Measurements from ENCODE around the gene LCTL. TPM values are rescaled to one million over a fixed set of nuclear protein-coding genes. Genes with fewer than 3 reads are reported as not detected.

LCTL gene
- total RNA-seq, 2 donors from 2014 or later: not detected

- H3K27ac ChIP-seq: no peak overlapping the region
- H3K4me1 ChIP-seq: no peaks in the 10 kb centered on the region
- TF ChIP-seq, protein P1, sequence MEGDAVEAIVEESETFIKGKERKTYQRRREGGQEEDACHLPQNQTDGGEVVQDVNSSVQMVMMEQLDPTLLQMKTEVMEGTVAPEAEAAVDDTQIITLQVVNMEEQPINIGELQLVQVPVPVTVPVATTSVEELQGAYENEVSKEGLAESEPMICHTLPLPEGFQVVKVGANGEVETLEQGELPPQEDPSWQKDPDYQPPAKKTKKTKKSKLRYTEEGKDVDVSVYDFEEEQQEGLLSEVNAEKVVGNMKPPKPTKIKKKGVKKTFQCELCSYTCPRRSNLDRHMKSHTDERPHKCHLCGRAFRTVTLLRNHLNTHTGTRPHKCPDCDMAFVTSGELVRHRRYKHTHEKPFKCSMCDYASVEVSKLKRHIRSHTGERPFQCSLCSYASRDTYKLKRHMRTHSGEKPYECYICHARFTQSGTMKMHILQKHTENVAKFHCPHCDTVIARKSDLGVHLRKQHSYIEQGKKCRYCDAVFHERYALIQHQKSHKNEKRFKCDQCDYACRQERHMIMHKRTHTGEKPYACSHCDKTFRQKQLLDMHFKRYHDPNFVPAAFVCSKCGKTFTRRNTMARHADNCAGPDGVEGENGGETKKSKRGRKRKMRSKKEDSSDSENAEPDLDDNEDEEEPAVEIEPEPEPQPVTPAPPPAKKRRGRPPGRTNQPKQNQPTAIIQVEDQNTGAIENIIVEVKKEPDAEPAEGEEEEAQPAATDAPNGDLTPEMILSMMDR (IDR thresholded peaks at IDR 0.05): no peak
- DNase-seq (ENCODE audit: low spot score): no peak
- H3K4me3 ChIP-seq: no peak overlapping the region
- H3K27me3 ChIP-seq: no peaks in the 10 kb centered on the region
- H3K36me3 ChIP-seq: no peaks in the 10 kb centered on the region
- H3K9me3 ChIP-seq: no peaks in the 10 kb centered on the region
Observed at GRCh38 chr15:66609876-66610275, 44.1 kb upstream of the LCTL start.

DNA sequence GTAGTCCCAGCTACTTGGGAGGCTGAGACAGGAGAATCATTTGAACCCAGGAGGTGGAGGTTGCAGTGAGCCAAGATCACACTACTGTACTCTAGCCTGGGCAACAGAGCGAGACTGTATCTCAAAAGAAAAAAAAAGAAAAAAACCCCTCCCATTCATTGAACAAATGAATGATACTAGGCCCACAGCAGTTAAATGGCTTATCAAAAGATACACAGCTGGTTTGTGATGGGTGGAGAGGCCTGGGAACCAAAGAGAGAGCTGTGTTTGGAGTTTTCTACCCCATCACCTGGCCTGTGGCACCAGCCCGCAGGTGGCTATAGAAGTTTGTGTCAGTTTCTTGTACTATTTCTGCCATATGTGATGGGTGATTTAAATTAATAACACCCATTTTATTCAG, 43.1 kb upstream of the LCTL start:
- DNase-seq (ENCODE audit: low spot score): no peak
- H3K4me3 ChIP-seq: no peak overlapping the region
- H3K9me3 ChIP-seq: no peaks in the 10 kb centered on the region
- TF ChIP-seq, protein P1 (IDR thresholded peaks at IDR 0.05): no peak
- no peak overlapping the region for H3K27ac ChIP-seq
- H3K4me1 ChIP-seq: no peaks in the 10 kb centered on the region
- H3K27me3 ChIP-seq: no peaks in the 10 kb centered on the region
- no peaks in the 10 kb centered on the region for H3K36me3 ChIP-seq

DNA sequence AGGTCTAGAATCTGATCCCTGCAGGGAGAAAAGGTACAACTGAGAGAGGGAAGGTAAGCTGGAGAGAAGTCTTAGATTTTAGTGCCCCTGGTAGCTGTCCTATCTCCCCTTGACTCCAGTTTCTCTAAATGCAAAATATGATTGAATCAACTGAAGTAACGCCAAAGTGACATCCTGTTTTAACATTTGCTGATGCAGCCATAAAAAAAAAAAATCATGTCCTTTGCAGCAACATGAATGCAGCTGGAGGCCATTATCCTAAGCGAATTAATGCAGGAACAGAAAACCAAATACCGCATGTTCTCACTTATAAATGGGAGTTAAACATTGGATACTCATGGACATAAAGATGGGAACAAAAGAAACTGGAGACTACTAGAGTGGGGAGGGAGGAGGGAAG, 42.4 kb upstream of the LCTL start:
- H3K36me3 ChIP-seq: no peaks in the 10 kb centered on the region
- no peaks in the 10 kb centered on the region for H3K27me3 ChIP-seq
- no peak for DNase-seq (ENCODE audit: low spot score)
- TF ChIP-seq, protein P1 (IDR thresholded peaks at IDR 0.05): no peak
- H3K4me1 ChIP-seq: peaks cover 0 to 3% of the 10 kb centered on the region in 2 donors
- no peaks in the 10 kb centered on the region for H3K9me3 ChIP-seq
- no peak overlapping the region for H3K27ac ChIP-seq
- no peak overlapping the region for H3K4me3 ChIP-seq

DNA sequence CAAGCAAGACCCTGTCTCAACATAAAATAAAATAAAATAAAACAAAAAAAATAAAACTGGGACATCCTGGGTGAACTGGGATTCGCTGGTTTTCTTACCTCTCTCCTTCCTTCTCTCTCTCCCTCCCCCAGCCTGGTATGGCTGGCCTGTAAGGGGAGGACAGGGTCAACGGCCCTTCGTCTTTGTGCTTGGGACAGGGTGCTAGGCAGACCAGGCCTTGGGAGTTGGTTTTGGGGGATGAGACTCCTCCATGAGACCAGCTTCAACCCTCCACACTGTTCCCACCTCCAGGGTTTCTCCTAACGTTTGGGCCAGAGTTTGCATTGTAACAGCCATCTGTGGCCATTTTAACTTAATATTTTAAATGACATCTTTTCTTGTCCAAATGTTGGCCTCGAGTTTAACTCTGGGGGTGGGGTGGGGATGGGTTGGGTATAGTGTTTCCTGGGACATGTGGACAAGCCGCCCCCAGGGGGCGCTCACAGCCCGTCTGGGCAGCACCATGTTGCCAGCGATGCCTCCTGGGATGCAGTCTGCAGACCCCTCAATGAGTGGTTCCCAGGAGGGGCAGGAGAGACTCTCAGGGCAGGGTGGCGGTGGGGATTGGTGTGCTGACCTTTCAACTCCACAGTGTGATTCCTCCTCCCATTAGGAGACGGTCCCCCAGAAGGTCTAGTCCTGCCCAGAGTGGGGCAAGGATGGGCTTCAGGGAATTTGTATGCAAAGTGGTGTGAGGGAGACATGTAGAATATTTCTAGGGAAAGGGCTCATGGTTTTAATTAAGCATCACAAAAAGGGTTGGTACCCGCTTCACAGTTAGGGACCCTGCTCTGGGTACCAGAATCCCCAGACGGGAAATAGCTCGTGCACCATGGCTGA, 37.7 kb upstream of the LCTL start:
- Histone ChIP-seq H3K27ac (no peak overlapping the region), H3K9me3 (no peaks in the 10 kb centered on the region), H3K27me3 (no peaks in the 10 kb centered on the region), H3K4me1 (peaks cover 0 to 3% of the 10 kb centered on the region in 2 donors), H3K36me3 (no peaks in the 10 kb centered on the region), H3K4me3 (no peak overlapping the region)
- no peak for DNase-seq (ENCODE audit: low spot score)
- TF ChIP-seq, protein P1 (IDR thresholded peaks at IDR 0.05): peak; percentile 78 to 87

GRCh38 chr15:66601521-66601920, 35.7 kb upstream of the LCTL start:
- no peak overlapping the region for H3K4me3 ChIP-seq
- H3K36me3 ChIP-seq: no peaks in the 10 kb centered on the region
- H3K27me3 ChIP-seq: no peaks in the 10 kb centered on the region
- peaks cover 0 to 3% of the 10 kb centered on the region in 2 donors for H3K4me1 ChIP-seq
- H3K27ac ChIP-seq: no peak overlapping the region
- DNase-seq (ENCODE audit: low spot score): no peak
- TF ChIP-seq, protein P1 (IDR thresholded peaks at IDR 0.05): no peak
- H3K9me3 ChIP-seq: no peaks in the 10 kb centered on the region

Data from right atrium auricular region (tissue), 2 donors.